ENCODE data around the gene TOB1. TPM values are rescaled to one million over a fixed set of nuclear protein-coding genes. Genes with fewer than 3 reads are reported as not detected.

The TOB1 gene
- total and polyA plus RNA-seq, 2 donors (not counting 1 experiment from before 2014, with no cell fraction given) = 22.0 to 40.5 TPM

- Histone ChIP-seq H3K27me3 (ENCODE audit: control insufficient read depth, insufficient read depth, low read length) (no peaks in the 10 kb centered on the region), H3K27ac (ENCODE audit: insufficient read depth, low read length) (no peak overlapping the region), H4K20me1 (ENCODE audit: control insufficient read depth, extremely low read depth, insufficient read depth, low read length) (no peaks in the 10 kb centered on the region), H3K4me1 (ENCODE audit: control insufficient read depth, extremely low read depth, insufficient read depth, low read length) (peaks cover 4% of the 10 kb centered on the region), H3K36me3 (ENCODE audit: control insufficient read depth, insufficient read depth, low read length) (no peaks in the 10 kb centered on the region), H3K4me3 (replicated peaks in 1 of 4; ENCODE audit: control extremely low read depth in 1 of 4, insufficient read depth in 1 of 4, low read depth in 3 of 4, low read length in 4 of 4) (no peak overlapping the region), H3K79me2 (ENCODE audit: control insufficient read depth, insufficient read depth, low read length) (no peaks in the 10 kb centered on the region), H3K9me3 (ENCODE audit: control insufficient read depth, insufficient read depth, low read depth, low read length) (no peaks in the 10 kb centered on the region), H3K9ac (ENCODE audit: insufficient read depth, low read length) (no peak overlapping the region), H2AFZ (ENCODE audit: low read length) (no peak overlapping the region), H3K4me2 (ENCODE audit: extremely low read depth, insufficient read depth, low read length) (no peak overlapping the region)
- TF ChIP-seq CTCF (conservative IDR thresholded peaks at IDR 0.05 in 1 of 2, IDR thresholded peaks at IDR 0.05 in 1 of 2; ENCODE audit: low read depth in 1 of 2, low read length in 2 of 2) (no peak), EZH2 (IDR thresholded peaks at IDR 0.05; ENCODE audit: low read length, missing control alignments) (no peak)
- no peak for DNase-seq (ENCODE audit: low read depth in 2 of 2)
Measured at GRCh38 chr17:50842506-50843149, 23.5 kb downstream of the TOB1 start.

GRCh38 chr17:50841949-50842354 is 24.2 kb downstream of the TOB1 start:
- H3K79me2 ChIP-seq (ENCODE audit: control insufficient read depth, insufficient read depth, low read length) = no peaks in the 10 kb centered on the region
- H3K36me3 ChIP-seq (ENCODE audit: control insufficient read depth, insufficient read depth, low read length) = no peaks in the 10 kb centered on the region
- no peaks in the 10 kb centered on the region for H3K9me3 ChIP-seq (ENCODE audit: control insufficient read depth, insufficient read depth, low read depth, low read length)
- H2AFZ ChIP-seq (ENCODE audit: low read length) = no peak overlapping the region
- H3K9ac ChIP-seq (ENCODE audit: insufficient read depth, low read length) = no peak overlapping the region
- DNase-seq (ENCODE audit: low read depth in 2 of 2) = peak; percentile 39 to 68
- no peaks in the 10 kb centered on the region for H4K20me1 ChIP-seq (ENCODE audit: control insufficient read depth, extremely low read depth, insufficient read depth, low read length)
- H3K4me2 ChIP-seq (ENCODE audit: extremely low read depth, insufficient read depth, low read length) = no peak overlapping the region
- H3K27ac ChIP-seq (ENCODE audit: insufficient read depth, low read length) = no peak overlapping the region
- peaks cover 4% of the 10 kb centered on the region for H3K4me1 ChIP-seq (ENCODE audit: control insufficient read depth, extremely low read depth, insufficient read depth, low read length)
- no peaks in the 10 kb centered on the region for H3K27me3 ChIP-seq (ENCODE audit: control insufficient read depth, insufficient read depth, low read length)
- no peak overlapping the region for H3K4me3 ChIP-seq (replicated peaks in 1 of 4; ENCODE audit: control extremely low read depth in 1 of 4, insufficient read depth in 1 of 4, low read depth in 3 of 4, low read length in 4 of 4)
- no peak for TF ChIP-seq EZH2 (IDR thresholded peaks at IDR 0.05; ENCODE audit: low read length, missing control alignments)
- TF ChIP-seq CTCF (conservative IDR thresholded peaks at IDR 0.05 in 1 of 2, IDR thresholded peaks at IDR 0.05 in 1 of 2; ENCODE audit: low read depth in 1 of 2, low read length in 2 of 2) = peak; percentile 84 to 90

GRCh38 chr17:50841277-50841948 is 24.7 kb downstream of the TOB1 start:
- no peak overlapping the region for H3K9ac ChIP-seq (ENCODE audit: insufficient read depth, low read length)
- H3K27ac ChIP-seq (ENCODE audit: insufficient read depth, low read length) = no peak overlapping the region
- no peak for DNase-seq (ENCODE audit: low read depth in 2 of 2)
- H3K79me2 ChIP-seq (ENCODE audit: control insufficient read depth, insufficient read depth, low read length) = no peaks in the 10 kb centered on the region
- no peaks in the 10 kb centered on the region for H4K20me1 ChIP-seq (ENCODE audit: control insufficient read depth, extremely low read depth, insufficient read depth, low read length)
- no peaks in the 10 kb centered on the region for H3K9me3 ChIP-seq (ENCODE audit: control insufficient read depth, insufficient read depth, low read depth, low read length)
- peaks cover 4% of the 10 kb centered on the region for H3K4me1 ChIP-seq (ENCODE audit: control insufficient read depth, extremely low read depth, insufficient read depth, low read length)
- TF ChIP-seq EZH2 (IDR thresholded peaks at IDR 0.05; ENCODE audit: low read length, missing control alignments) (no peak), CTCF (conservative IDR thresholded peaks at IDR 0.05 in 1 of 2, IDR thresholded peaks at IDR 0.05 in 1 of 2; ENCODE audit: low read depth in 1 of 2, low read length in 2 of 2) (no peak)
- H3K4me2 ChIP-seq (ENCODE audit: extremely low read depth, insufficient read depth, low read length) = no peak overlapping the region
- H3K4me3 ChIP-seq (replicated peaks in 1 of 4; ENCODE audit: control extremely low read depth in 1 of 4, insufficient read depth in 1 of 4, low read depth in 3 of 4, low read length in 4 of 4) = no peak overlapping the region
- no peaks in the 10 kb centered on the region for H3K27me3 ChIP-seq (ENCODE audit: control insufficient read depth, insufficient read depth, low read length)
- no peak overlapping the region for H2AFZ ChIP-seq (ENCODE audit: low read length)
- no peaks in the 10 kb centered on the region for H3K36me3 ChIP-seq (ENCODE audit: control insufficient read depth, insufficient read depth, low read length)

Measured in fibroblast of lung (primary cell).